ENCODE measurements around the gene RSRC2.
A peak's percentile ranks its signal among the peaks of the same experiment; 100 is the strongest.
"Not testable (repeated sequence)": the region's sequence is repeated elsewhere in the genome, so short reads cannot be mapped to it uniquely, and the experiment has no call there.

The RSRC2 gene

DNA sequence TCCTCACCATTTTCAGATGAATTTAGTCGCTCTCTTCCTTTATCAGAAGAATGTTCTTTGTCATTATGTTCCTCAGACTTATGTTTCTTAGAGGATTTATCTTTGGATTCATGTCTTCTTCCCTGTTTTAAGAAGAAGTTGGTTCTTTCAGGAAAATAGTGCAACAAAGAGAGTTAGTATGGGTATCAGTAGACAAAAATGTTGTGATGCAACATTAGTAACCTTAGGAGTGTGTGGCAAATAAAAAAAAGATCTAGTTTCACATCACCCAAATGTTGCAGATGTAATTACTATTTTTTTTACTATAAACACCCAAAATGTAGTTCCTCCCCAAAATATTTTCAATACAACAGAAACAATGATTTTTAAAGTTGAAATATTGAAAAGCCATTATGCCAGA lies 7.8 kb downstream of the RSRC2 start:
- DNase-seq (ENCODE audit: low read depth in 2 of 3, low spot score in 1 of 3) = no peak

- no peak for DNase-seq (ENCODE audit: low read depth in 2 of 3, low spot score in 1 of 3)
These were observed 8.9 kb downstream of the RSRC2 start for GRCh38 chr12:122517877-122518276.

DNA sequence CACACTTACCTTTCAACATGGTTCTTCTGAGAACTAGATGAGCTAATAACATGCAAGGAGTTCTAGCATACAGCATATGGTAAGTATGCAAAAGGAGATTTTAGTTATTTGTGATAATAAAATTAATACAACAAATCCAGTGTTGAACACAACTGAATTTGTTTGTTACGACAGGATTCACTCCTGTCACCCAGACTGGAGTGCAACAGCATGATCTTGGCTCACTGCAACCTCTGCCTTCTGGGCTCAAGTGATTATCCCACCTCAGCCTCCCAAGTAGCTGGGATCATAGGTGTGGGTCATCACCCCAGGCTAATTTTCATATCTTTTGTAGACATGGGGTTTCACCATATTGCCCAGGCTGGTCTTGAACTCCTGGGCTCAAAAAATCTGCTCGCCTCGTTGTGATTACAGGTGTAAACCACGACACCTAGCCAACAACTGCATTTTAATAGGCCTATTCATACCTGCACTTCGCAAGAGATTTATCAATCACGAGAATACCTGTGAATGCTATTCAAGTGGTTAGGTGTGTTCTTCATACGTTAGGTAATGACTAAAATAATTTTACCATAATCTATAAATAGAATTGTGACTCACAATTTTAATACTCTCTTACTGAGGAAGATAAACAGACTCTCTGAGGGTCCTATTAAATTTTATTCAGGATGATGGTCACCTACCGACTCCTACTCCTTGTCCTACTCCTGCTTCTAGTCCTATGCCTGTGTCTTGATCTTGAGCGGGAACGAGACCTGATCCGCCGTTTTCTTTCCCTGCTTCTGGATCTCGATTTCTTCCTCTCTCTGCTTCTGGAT lies 10.0 kb downstream of the RSRC2 start:
- no peak for DNase-seq (ENCODE audit: low read depth in 2 of 3, low spot score in 1 of 3)

GRCh38 chr12:122515275-122515674 lies 11.5 kb downstream of the RSRC2 start:
- no peak for DNase-seq (ENCODE audit: low read depth in 2 of 3, low spot score in 1 of 3)

- no peak for DNase-seq (ENCODE audit: low read depth in 2 of 3, low spot score in 1 of 3)
These were observed 13.1 kb downstream of the RSRC2 start for GRCh38 chr12:122513660-122514059.

GRCh38 chr12:122513028-122513427 lies 13.7 kb downstream of the RSRC2 start:
- DNase-seq (ENCODE audit: low read depth in 2 of 3, low spot score in 1 of 3) = not testable (repeated sequence)

GRCh38 chr12:122508163-122508562 lies 18.6 kb downstream of the RSRC2 start:
- no peak for DNase-seq (ENCODE audit: low read depth in 2 of 3, low spot score in 1 of 3)

GRCh38 chr12:122506393-122506938 lies 20.3 kb downstream of the RSRC2 start:
- DNase-seq (ENCODE audit: low read depth in 2 of 3, low spot score in 1 of 3) = no peak

GRCh38 chr12:122505419-122506051 lies 21.2 kb downstream of the RSRC2 start:
- DNase-seq (ENCODE audit: low read depth in 2 of 3, low spot score in 1 of 3) = no peak

DNA sequence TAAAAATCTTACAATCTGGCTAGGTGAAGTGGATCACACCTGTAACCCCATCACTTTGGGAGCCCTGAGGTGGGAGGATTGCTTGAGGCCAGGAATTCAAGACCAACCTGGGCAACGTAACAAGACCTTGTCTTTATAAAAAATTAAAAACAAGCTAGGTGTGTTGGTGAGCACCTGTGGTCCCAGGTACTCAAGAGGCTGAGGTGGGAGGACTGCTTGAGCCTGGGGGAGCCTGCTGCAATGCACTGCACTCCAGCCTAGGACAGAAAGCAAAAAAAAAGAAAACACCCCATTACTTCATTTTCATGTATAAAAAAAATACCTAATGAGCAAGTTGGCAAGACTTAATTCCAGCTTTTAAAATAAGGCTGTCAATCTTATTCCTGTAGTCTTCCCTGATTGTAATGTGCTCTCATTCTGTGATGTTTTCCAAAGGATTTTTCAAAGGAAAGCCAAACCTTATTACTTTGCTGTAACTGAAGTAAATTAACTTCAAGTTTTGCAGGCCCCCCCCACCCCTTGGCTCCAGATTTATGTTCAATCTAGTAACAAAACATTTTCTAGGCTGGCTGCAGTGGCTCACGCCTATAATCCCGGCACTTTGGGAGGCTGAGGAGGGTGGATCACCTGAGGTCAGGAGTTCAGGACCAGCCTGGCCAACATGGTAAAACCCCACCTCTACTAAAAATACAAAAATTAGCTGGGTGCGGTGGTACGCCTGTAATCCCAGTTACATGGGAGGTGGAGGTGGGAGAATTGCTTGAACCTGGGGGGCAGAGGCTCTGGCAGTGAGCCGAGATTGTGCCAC lies 22.7 kb downstream of the RSRC2 start:
- no peak for DNase-seq (ENCODE audit: low read depth in 2 of 3, low spot score in 1 of 3)

DNA sequence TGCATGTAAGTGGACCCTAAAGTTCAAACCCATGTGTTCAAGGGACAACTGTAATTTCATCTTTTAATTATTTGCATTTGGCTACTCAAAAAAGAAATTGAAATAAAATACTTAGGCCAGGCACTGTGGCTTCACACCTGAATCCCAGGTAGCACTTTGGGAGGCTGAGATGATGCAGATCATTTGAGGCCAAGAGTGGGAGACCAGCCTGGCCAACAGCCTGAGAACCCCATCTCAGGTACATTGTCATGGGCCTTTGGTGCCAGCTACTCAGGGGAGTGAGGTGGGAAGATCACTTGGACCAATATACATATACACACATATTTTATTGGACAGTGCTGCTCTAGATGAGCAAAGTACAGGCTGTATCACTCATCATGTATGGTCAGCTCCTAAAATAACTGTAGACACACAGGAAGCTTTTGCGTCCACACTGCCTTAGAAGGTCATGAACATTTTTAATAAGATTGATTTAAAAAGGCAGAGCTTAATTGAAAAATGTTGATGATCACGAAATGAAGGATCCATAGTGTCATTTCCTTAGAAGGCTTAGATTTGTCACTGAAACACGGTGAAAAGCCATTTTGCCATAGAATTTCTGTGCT lies 23.5 kb downstream of the RSRC2 start:
- no peak for DNase-seq (ENCODE audit: low read depth in 2 of 3, low spot score in 1 of 3)

DNA sequence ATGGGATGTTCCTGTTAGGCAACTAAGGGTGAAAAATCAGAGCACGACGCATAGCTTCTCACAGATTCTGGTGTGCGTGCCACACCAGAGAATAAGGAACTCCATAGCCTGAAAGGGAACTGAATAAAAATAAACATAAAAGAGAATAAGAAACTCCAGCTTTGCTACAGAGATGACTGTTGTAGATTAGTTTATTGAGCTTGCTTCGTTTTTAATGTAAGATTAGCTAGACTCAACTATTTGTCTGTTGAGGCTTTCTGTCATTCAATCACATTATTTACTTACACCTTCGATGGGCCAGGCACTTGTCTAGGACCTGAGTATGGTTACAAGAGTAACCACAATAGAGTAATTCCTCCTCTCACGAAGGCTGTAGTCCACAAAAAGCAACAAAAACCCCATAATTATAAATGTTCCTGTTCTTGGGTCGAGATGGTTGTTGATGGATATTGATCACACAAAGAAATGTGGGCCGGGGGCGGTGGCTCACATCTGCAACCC lies 25.2 kb downstream of the RSRC2 start:
- no peak for DNase-seq (ENCODE audit: low read depth in 2 of 3, low spot score in 1 of 3)

DNA sequence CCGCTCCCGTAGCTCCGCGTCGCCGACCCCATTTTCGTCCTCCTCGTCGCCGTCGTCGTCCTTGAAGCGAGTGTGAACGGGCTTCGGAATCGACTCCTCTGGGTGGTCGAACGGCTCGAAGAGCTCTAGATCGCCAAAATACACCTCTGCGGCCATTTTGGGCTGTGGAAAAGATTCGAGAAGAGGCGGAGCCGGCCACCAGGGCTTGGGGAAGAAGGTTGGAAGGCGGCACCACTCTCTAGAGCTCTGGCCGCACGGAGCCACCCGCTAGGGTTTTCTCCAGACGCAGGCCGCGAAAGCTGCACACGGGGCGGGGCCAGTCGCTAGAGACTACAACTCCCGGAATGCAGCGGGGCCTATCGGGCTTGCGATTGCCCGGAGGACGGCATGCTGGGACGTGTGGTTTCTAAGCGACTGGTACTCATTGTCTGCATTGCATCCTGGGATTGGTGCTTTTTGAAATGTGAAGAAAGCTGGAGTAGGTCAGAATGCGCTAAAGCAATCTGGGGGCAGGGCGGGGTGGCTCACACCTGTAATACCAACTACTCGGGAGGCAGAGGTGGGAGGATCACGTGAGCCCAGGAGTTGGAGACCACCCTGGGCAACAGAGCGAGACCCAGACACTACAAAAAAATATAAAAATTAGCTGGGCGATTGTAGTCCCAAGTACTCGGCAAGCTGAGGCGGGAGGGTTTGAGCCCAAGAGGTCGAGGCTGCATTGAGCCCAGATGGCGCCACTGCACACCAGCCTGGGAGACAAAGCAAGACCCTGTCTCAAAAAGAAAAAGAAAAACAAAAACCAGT lies 25.8 kb downstream of the RSRC2 start, which contains the start of gene ZCCHC8:
ZCCHC8 (minus strand) TSS at position 248 of the 804 bp plus-strand sequence; CDS start at position 156, 92 bp downstream.
- peak; percentile 95 to 97 (median 96) for DNase-seq (ENCODE audit: low read depth in 2 of 3, low spot score in 1 of 3)

DNA sequence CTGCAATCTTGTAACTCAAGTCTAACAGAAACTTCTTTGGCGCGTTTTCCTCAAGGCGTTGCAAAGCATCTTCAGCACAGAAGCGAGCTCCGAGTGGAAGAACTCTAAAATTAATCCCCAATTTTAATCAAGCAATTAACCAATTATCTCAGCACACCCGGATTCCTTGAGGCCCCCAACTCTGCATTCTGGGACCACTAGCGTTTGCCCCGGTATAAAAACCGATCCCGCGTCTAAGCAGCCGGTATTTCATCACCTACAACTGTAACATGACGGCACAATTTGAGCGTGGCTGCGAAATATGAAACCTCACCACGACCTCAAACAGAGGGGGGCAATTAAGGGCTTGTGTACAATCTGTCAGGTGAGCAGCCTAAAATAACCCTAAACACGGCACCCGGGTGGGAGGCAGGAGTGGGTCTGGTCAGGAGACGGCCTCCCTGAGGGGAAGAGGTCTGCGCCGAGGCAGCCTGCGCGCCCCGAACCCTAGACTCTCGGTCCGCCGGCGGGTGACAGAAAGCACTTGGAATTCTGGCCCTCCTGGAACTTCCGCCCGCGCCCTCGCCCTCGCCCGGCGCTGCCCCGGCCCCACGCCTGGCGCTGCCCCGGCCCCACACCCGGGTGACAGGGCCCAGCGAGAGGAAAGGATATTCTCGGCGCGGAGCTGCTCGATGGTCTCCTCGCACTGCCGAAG lies 26.6 kb downstream of the RSRC2 start:
- DNase-seq (ENCODE audit: low read depth in 2 of 3, low spot score in 1 of 3) = peak in 2 of 3 donors; percentile 21 to 34

DNA sequence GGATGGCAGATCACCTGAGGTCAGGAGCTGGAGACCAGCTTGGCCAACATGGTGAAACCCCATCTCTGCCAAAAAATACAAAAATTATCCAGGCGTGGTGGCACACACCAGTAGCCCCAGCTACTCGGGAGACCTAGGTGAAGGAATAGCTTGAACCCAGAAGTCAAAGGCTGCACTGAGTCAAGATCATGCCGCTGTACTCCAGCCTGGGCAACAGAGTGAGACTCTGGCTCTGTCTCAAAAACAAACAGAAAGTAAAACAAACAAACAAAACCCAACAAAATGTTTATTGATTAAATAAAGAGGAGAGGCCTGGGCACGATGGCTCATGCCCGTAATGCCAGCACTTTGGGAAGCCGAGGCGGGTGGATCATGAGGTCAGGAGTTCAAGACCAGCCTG lies 31.5 kb downstream of the RSRC2 start:
- no peak for DNase-seq (ENCODE audit: low read depth in 2 of 3, low spot score in 1 of 3)

GRCh38 chr12:122493222-122493621 lies 33.5 kb downstream of the RSRC2 start:
- not testable (repeated sequence) for DNase-seq (ENCODE audit: low read depth in 2 of 3, low spot score in 1 of 3)

- no peak for DNase-seq (ENCODE audit: low read depth in 2 of 3, low spot score in 1 of 3)
These were observed 34.7 kb downstream of the RSRC2 start for GRCh38 chr12:122491991-122492390.

GRCh38 chr12:122489038-122489437 lies 37.7 kb downstream of the RSRC2 start:
- no peak for DNase-seq (ENCODE audit: low read depth in 2 of 3, low spot score in 1 of 3)

DNA sequence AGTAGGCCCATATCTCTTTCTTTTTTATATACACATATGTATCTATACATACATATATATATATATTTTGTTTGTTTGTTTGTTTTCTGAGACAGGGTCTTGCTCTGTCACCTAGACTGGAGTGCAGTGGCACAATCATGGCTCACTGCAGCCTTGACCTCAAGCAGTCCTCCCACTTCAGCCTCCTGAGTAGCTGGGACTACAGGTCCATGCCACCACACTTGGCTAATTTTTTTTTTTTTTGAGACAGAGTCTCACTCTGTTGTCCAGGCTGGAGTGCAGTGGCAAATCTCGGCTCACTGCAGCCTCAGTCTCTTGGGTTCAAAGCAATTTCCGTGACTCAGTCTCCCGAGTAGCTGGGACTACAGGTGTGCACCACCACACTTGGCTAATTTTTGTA lies 38.9 kb downstream of the RSRC2 start:
- DNase-seq (ENCODE audit: low read depth in 2 of 3, low spot score in 1 of 3) = not testable (repeated sequence)
